Mesothelial cell of epicardium (in vitro differentiated cells): ENCODE results near the gene CCER1. TPM values are rescaled to one million over a fixed set of nuclear protein-coding genes. Genes with fewer than 3 reads are reported as not detected.

ENCODE experiments used
- DNase-seq, 2 experiments: peaks; one replicate each; pipeline ENCODE4 v3.0.0; 2021; ENCODE audit warnings: low spot score in 2 of 2; ENCODE audit not compliant: unreplicated experiment in 2 of 2
- H3K27ac Mint-ChIP-seq: 2 replicates; pipeline ENCODE4 v1.8.0; 2021; ENCODE audit warnings: mixed read lengths
- H3K27me3 Mint-ChIP-seq: 2 replicates; pipeline ENCODE4 v1.8.0; 2021; ENCODE audit warnings: low read depth, mixed read lengths
- H3K36me3 Mint-ChIP-seq: 2 replicates; pipeline ENCODE4 v1.8.0; 2021; ENCODE audit warnings: mixed read lengths
- H3K4me1 Mint-ChIP-seq: 2 replicates; pipeline ENCODE4 v1.8.0; 2021; ENCODE audit warnings: mixed read lengths
- H3K4me3 Mint-ChIP-seq: 2 replicates; pipeline ENCODE4 v1.8.0; 2021; ENCODE audit warnings: mild to moderate bottlenecking, moderate library complexity, mixed read lengths
- H3K9me3 Mint-ChIP-seq: 2 replicates; pipeline ENCODE4 v1.8.0; 2021; ENCODE audit warnings: mixed read lengths
- total RNA-seq: library from RNA; stranded (reverse); gene quantifications from 3 replicates; pipeline ENCODE4 v1.2.1, GENCODE V29; 2021
- TF ChIP-seq, protein P1 (sequence below): fragments of 200-600 bp; sonication (generic); IDR thresholded peaks from one replicate; pipeline ENCODE4 v1.5.0; 2021; ENCODE audit warnings: antibody characterized with exemption; ENCODE audit not compliant: unreplicated experiment

CCER1 gene
- total RNA-seq, 1 donor from 2014 or later: not detected

DNA sequence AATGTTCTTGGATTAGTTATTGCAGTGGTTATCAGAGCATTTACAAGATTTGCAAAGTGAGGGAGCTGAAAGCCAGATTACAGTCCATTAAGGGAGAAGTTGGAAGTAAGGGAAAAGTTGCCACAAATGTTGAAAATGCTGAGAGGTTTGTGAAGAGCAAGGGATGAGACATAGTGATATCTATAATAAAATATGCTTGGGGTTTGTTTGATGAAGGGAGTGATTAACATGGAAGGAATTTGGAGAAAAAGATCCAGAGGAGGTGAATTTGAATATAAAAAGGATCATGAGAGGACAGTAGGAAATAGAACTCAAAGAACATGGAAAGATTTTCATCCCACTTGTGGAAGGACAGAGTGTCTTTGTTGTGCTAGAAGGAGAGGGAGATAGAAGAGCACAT is 19.3 kb upstream of the CCER1 start:
- Mint-ChIP-seq H3K27ac (peak overlapping the region; percentile 35), H3K4me1 (peaks cover 59% of the 10 kb centered on the region), H3K27me3 (no peaks in the 10 kb centered on the region), H3K9me3 (no peaks in the 10 kb centered on the region), H3K4me3 (no peak overlapping the region), H3K36me3 (no peaks in the 10 kb centered on the region)
- no peak for DNase-seq
- TF ChIP-seq, protein P1, sequence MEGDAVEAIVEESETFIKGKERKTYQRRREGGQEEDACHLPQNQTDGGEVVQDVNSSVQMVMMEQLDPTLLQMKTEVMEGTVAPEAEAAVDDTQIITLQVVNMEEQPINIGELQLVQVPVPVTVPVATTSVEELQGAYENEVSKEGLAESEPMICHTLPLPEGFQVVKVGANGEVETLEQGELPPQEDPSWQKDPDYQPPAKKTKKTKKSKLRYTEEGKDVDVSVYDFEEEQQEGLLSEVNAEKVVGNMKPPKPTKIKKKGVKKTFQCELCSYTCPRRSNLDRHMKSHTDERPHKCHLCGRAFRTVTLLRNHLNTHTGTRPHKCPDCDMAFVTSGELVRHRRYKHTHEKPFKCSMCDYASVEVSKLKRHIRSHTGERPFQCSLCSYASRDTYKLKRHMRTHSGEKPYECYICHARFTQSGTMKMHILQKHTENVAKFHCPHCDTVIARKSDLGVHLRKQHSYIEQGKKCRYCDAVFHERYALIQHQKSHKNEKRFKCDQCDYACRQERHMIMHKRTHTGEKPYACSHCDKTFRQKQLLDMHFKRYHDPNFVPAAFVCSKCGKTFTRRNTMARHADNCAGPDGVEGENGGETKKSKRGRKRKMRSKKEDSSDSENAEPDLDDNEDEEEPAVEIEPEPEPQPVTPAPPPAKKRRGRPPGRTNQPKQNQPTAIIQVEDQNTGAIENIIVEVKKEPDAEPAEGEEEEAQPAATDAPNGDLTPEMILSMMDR: no peak

DNA sequence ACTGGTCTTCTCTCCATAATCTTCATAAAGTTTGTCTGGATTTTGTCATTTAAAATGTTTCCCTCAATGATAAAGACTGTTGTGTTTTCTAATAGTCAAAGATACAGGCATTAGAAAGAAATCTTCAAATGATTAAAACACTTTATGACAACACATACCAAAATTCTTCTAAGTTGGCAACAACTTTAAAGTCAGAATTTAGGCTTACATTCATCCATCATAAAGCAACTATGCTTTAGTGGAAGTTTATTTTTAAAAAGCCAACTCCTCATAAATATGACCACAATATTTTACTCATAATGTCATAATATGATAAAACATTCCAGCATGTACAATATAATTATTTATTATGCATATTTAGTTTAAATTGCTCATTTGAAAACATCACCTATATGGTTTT is 17.2 kb upstream of the CCER1 start:
- Mint-ChIP-seq H3K27ac (peak overlapping the region; percentile 86), H3K4me3 (no peak overlapping the region), H3K4me1 (peaks cover 42% of the 10 kb centered on the region), H3K36me3 (no peaks in the 10 kb centered on the region), H3K9me3 (no peaks in the 10 kb centered on the region), H3K27me3 (no peaks in the 10 kb centered on the region)
- TF ChIP-seq, protein P1: no peak
- DNase-seq: no peak

DNA sequence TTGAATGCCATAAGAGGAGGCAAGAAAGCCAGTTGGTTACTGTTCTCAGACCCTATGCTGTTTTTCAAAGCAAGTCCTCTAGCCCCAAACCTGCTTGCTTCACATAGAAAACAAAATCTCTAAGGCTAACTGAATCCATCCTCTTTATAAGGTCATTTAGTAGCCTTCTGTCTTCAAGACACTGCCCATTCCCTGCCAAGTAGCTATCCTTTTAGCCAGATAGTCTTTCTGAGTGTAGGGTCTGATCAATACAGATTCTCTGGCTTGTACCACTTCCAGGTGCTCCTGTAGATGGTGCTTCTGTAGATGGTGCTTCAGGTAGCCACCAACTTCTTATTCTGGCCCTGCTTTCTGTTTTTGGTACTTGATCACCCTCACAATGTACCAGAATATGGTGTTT is 15.9 kb upstream of the CCER1 start:
- Mint-ChIP-seq H3K36me3 (peaks cover 2% of the 10 kb centered on the region), H3K4me1 (peaks cover 32% of the 10 kb centered on the region), H3K4me3 (no peak overlapping the region), H3K9me3 (peaks cover 5% of the 10 kb centered on the region), H3K27ac (peak overlapping the region; percentile 30), H3K27me3 (no peaks in the 10 kb centered on the region)
- TF ChIP-seq, protein P1: no peak
- no peak for DNase-seq

DNA sequence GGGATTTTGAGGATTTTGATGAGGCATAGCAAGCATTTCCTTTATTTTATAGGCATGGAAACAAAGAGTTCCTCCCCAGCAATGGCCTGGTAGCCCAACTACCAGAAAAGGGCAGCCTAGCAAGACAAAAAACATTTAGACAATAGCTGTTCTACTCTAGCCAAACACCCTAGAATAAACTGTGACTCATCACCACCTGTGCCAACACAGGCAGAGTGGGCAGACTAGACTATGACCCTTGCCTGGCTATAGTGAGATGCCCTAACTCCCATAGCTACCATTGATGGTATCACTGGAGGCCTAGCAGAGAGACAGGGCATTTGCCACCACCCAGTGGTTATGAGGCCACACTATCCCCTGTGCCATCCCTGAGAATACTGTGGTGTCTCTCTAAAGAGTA is 15.5 kb upstream of the CCER1 start:
- H3K9me3 Mint-ChIP-seq: peaks cover 5% of the 10 kb centered on the region
- no peak for DNase-seq
- H3K27ac Mint-ChIP-seq: no peak overlapping the region
- no peaks in the 10 kb centered on the region for H3K27me3 Mint-ChIP-seq
- TF ChIP-seq, protein P1: no peak
- peaks cover 2% of the 10 kb centered on the region for H3K36me3 Mint-ChIP-seq
- H3K4me1 Mint-ChIP-seq: peaks cover 27% of the 10 kb centered on the region
- H3K4me3 Mint-ChIP-seq: no peak overlapping the region

DNA sequence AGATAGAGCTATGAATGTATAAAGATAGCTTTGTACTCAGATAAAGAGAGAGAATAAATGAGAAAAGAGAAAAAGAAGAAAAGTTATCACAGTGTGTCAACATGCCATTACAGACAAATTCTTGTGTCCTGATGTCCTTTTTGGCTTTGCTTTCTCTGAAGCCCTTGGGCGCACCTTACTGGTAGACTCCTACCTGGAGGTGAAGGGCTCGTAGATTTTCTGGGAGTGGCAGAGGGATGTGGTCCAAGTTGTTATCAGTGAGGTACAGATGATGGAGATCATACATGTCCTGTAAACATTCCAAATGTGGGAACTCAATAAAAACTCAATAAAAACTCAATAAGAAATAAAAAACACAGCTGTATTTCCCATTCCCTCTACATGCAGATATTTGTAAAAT is 14.9 kb upstream of the CCER1 start:
- H3K27me3 Mint-ChIP-seq: no peaks in the 10 kb centered on the region
- peak overlapping the region; percentile 34 for H3K27ac Mint-ChIP-seq
- DNase-seq: no peak
- peaks cover 5% of the 10 kb centered on the region for H3K9me3 Mint-ChIP-seq
- no peak overlapping the region for H3K4me3 Mint-ChIP-seq
- TF ChIP-seq, protein P1: no peak
- H3K36me3 Mint-ChIP-seq: peaks cover 2% of the 10 kb centered on the region
- H3K4me1 Mint-ChIP-seq: peaks cover 26% of the 10 kb centered on the region

DNA sequence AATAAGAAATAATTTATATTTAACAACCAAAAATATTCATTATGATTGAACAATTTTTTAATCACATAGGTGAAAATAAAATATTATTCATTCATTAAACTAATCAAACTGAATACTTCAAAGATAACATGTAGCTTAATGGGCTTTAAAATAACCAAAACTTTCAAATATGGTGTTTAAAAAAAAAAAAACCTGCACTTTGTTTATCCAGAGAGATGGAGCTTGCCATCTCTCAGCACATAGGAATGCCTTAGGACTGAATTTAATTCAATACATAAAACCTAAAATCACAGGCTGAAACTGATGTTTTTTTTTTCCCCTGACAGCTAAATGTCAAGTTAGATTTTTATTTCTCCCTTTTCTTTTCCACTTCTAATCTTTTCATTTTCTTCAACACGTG is 14.4 kb upstream of the CCER1 start:
- Mint-ChIP-seq H3K4me1 (peaks cover 23% of the 10 kb centered on the region), H3K27me3 (no peaks in the 10 kb centered on the region), H3K4me3 (no peak overlapping the region), H3K27ac (peak overlapping the region; percentile 34), H3K9me3 (peaks cover 5% of the 10 kb centered on the region), H3K36me3 (peaks cover 2% of the 10 kb centered on the region)
- DNase-seq: no peak
- TF ChIP-seq, protein P1: no peak
